ENCODE data around the gene KRI1.
A peak's percentile ranks its signal among the peaks of the same experiment; 100 is the strongest.

Gene KRI1

GRCh38 chr19:10565567-10566407 is at the start of gene KRI1:
Gene KRI1 (minus strand): TSS chr19:10566010. CDS start chr19:10565999, 11 bp downstream.
- peak; percentile 99 for DNase-seq

GRCh38 chr19:10612499-10613119 is 46.8 kb upstream of the KRI1 start:
- DNase-seq = no peak

- DNase-seq = no peak
These were observed 46.1 kb upstream of the KRI1 start for GRCh38 chr19:10611907-10612306.

- peak; percentile 5 for DNase-seq
These were observed 38.7 kb upstream of the KRI1 start for GRCh38 chr19:10604460-10604980.

- peak; percentile 13 for DNase-seq
These were observed 38.2 kb upstream of the KRI1 start for GRCh38 chr19:10603873-10604459.

GRCh38 chr19:10603084-10603872 is 37.5 kb upstream of the KRI1 start:
- DNase-seq = peak; percentile 79

GRCh38 chr19:10602330-10603083 is 36.7 kb upstream of the KRI1 start:
- peak; percentile 79 for DNase-seq

- DNase-seq = no peak
These were observed 36.2 kb upstream of the KRI1 start for GRCh38 chr19:10601999-10602329.

- DNase-seq = no peak
These were observed 34.3 kb upstream of the KRI1 start for GRCh38 chr19:10600149-10600548.

GRCh38 chr19:10593820-10594637 is 28.2 kb upstream of the KRI1 start:
- DNase-seq = no peak

- DNase-seq = no peak
These were observed 27.3 kb upstream of the KRI1 start for GRCh38 chr19:10593148-10593547.

GRCh38 chr19:10587839-10588150 is 22.0 kb upstream of the KRI1 start:
- DNase-seq = no peak

GRCh38 chr19:10587022-10587838 is 21.4 kb upstream of the KRI1 start, which contains the start of gene AP1M2:
Gene AP1M2 (minus strand): TSS chr19:10587312. CDS start chr19:10587231, 81 bp downstream.
- no peak for DNase-seq

- no peak for DNase-seq
These were observed 20.6 kb upstream of the KRI1 start for GRCh38 chr19:10586396-10586795.

- no peak for DNase-seq
These were observed 17.4 kb upstream of the KRI1 start for GRCh38 chr19:10583036-10583776.

GRCh38 chr19:10582091-10582490 is 16.3 kb upstream of the KRI1 start:
- no peak for DNase-seq

- DNase-seq = peak; percentile 80
These were observed 15.3 kb upstream of the KRI1 start for GRCh38 chr19:10580979-10581631.

GRCh38 chr19:10577951-10578350 is 12.1 kb upstream of the KRI1 start:
- no peak for DNase-seq
